SJSA1 (cell line): Measurements from ENCODE around the gene SOX12. TPM values are rescaled to one million over a fixed set of nuclear protein-coding genes. Genes with fewer than 3 reads are reported as not detected.
A peak's percentile ranks its signal among the peaks of the same experiment; 100 is the strongest.

Experiments used
- DNase-seq, 2 experiments: peaks; one replicate each; pipeline ENCODE4 v3.0.0-alpha.2; 2015 to 2020; ENCODE audit warnings: low spot score in 2 of 2, low read depth in 1 of 2
- H3K27ac ChIP-seq: fragments of 250-450 bp; sonication (Bioruptor Pico); 2 replicates; pipeline ENCODE4 v1.5.1; 2020; ENCODE audit warnings: mild to moderate bottlenecking, moderate library complexity
- H3K27me3 ChIP-seq: fragments of 250-450 bp; sonication (Bioruptor Pico); replicated peaks from 2 replicates; pipeline ENCODE4 v1.5.1; 2020; ENCODE audit warnings: mild to moderate bottlenecking, moderate library complexity
- H3K36me3 ChIP-seq: fragments of 250-450 bp; sonication (Bioruptor Pico); 2 replicates; pipeline ENCODE4 v1.5.1; 2020; ENCODE audit warnings: mild to moderate bottlenecking
- H3K4me1 ChIP-seq: fragments of 250-450 bp; sonication (Bioruptor Pico); replicated peaks from 2 replicates; pipeline ENCODE4 v1.6.1; 2021; ENCODE audit warnings: mild to moderate bottlenecking
- H3K4me3 ChIP-seq: fragments of 250-450 bp; sonication (Bioruptor Pico); 2 replicates; pipeline ENCODE4 v1.5.1; 2020; ENCODE audit warnings: mild to moderate bottlenecking
- H3K9me3 ChIP-seq: fragments of 250-450 bp; sonication (Bioruptor Pico); replicated peaks from 2 replicates; pipeline ENCODE4 v1.5.1; 2020; ENCODE audit warnings: mild to moderate bottlenecking
- total RNA-seq: library from RNA; depleted of rRNA; stranded (reverse); fragments of >200 nt; shearing (Covaris generic); gene quantifications from 2 replicates; pipeline ENCODE4 v1.2.3, GENCODE V29; 2014

Gene SOX12
- total RNA-seq, 1 experiment from 2014 or later, result 3.6 TPM

- no peak for DNase-seq
- H3K9me3 ChIP-seq, result no peaks in the 10 kb centered on the region
- H3K4me3 ChIP-seq, result no peak overlapping the region
- peaks cover 26% of the 10 kb centered on the region for H3K4me1 ChIP-seq
- no peaks in the 10 kb centered on the region for H3K27me3 ChIP-seq
- no peaks in the 10 kb centered on the region for H3K36me3 ChIP-seq
- H3K27ac ChIP-seq, result no peak overlapping the region
These were observed 13.7 kb upstream of the SOX12 start for GRCh38 chr20:311609-312008.

DNA sequence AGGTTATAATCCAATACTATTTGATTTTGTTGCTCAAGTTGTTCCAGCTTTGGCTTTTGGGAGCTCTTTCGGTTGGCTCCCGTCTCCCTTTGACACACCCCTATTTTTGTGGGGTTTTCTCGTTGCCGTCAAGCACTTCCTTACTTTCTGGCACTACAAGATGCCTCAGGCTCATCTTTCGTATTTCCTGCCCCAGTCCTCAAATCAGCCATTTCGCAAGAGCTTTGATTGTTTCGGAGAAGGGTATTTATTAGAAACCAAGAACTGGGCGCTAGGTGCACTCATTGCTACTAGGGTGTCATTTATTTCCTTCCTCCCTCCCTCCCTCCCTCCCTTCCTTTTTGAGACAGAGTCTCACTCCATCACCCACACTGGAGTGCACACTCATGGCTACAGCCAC, 13.3 kb upstream of the SOX12 start:
- H3K27ac ChIP-seq, result no peak overlapping the region
- no peaks in the 10 kb centered on the region for H3K36me3 ChIP-seq
- H3K9me3 ChIP-seq, result no peaks in the 10 kb centered on the region
- no peak overlapping the region for H3K4me3 ChIP-seq
- H3K4me1 ChIP-seq, result peaks cover 26% of the 10 kb centered on the region
- no peak for DNase-seq
- H3K27me3 ChIP-seq, result no peaks in the 10 kb centered on the region

- Histone ChIP-seq H3K4me1 (peaks cover 26% of the 10 kb centered on the region), H3K4me3 (no peak overlapping the region)
- no peak for DNase-seq
These were observed 12.5 kb upstream of the SOX12 start for GRCh38 chr20:312866-313265.

GRCh38 chr20:313402-313801, 11.9 kb upstream of the SOX12 start:
- DNase-seq, result no peak
- H3K4me3 ChIP-seq, result no peak overlapping the region

More at GRCh38 chr20:312866-313265, 12.5 kb upstream of the SOX12 start:
- no peaks in the 10 kb centered on the region for H3K9me3 ChIP-seq
- H3K27me3 ChIP-seq, result no peaks in the 10 kb centered on the region
- no peaks in the 10 kb centered on the region for H3K36me3 ChIP-seq
- no peak overlapping the region for H3K27ac ChIP-seq

DNA sequence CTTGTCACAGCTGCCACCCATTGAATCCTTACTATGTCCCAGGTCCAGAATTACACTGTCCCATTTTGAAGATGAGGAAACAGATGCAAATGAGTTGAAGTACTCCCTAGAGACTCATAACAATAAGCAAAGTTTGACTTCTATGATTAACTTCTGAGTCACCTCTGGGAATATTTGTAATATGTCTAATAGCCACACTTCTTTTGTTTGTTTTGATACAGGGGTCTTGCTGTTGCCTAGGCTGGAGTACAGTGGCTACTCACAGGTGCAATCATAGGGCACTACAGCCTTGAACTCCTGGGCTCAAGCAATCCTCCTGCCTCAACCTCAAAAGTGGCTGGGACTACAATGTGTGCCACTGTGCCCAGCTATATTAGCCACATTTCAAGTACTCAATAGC, 11.4 kb upstream of the SOX12 start:
- Histone ChIP-seq H3K4me1 (peaks cover 26% of the 10 kb centered on the region), H3K27ac (no peak overlapping the region), H3K4me3 (no peak overlapping the region), H3K27me3 (no peaks in the 10 kb centered on the region), H3K36me3 (no peaks in the 10 kb centered on the region), H3K9me3 (no peaks in the 10 kb centered on the region)
- peak in 1 of 2 experiments; percentile 39 for DNase-seq

More at GRCh38 chr20:313402-313801, 11.9 kb upstream of the SOX12 start:
- H3K9me3 ChIP-seq, result no peaks in the 10 kb centered on the region
- no peaks in the 10 kb centered on the region for H3K36me3 ChIP-seq
- H3K27me3 ChIP-seq, result no peaks in the 10 kb centered on the region
- H3K27ac ChIP-seq, result no peak overlapping the region
- peaks cover 26% of the 10 kb centered on the region for H3K4me1 ChIP-seq

DNA sequence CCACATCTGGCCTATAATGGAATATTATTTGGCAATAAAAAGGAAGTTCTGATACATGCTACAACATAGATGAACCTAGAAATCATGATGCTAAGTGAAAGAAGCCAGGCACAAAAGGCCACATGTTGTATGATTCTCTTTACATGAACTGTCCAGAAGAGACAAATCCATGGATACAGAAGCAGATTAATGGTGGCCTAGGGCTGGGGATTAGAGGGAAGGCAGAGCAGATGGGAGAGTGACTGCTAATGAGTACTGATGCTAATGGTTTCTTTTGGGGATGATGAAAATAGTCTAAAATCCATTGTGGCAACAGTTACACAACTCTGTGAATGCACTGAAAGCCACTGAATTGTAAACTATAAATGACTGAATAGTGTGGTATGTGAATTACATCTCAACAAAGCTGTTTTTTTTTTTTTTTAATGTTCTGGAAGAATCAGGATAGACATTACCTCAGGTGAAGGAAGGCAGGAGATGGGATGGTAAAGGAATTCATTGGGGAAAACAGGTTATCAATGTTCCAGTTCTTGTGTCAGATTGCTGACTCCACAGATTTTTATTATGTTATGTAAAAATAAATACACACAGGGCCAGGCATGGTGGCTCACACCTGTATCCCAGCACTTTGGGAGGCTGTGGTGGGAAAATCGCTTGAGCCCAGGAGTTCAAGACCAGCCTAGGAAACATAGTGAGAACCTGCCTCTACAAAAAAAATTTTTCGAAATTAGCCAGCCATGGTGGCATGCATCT, 8.9 kb upstream of the SOX12 start:
- H3K4me1 ChIP-seq, result peaks cover 13% of the 10 kb centered on the region
- no peak for DNase-seq
- H3K4me3 ChIP-seq, result no peak overlapping the region
- H3K36me3 ChIP-seq, result no peaks in the 10 kb centered on the region
- H3K27me3 ChIP-seq, result no peaks in the 10 kb centered on the region
- no peak overlapping the region for H3K27ac ChIP-seq
- no peaks in the 10 kb centered on the region for H3K9me3 ChIP-seq

DNA sequence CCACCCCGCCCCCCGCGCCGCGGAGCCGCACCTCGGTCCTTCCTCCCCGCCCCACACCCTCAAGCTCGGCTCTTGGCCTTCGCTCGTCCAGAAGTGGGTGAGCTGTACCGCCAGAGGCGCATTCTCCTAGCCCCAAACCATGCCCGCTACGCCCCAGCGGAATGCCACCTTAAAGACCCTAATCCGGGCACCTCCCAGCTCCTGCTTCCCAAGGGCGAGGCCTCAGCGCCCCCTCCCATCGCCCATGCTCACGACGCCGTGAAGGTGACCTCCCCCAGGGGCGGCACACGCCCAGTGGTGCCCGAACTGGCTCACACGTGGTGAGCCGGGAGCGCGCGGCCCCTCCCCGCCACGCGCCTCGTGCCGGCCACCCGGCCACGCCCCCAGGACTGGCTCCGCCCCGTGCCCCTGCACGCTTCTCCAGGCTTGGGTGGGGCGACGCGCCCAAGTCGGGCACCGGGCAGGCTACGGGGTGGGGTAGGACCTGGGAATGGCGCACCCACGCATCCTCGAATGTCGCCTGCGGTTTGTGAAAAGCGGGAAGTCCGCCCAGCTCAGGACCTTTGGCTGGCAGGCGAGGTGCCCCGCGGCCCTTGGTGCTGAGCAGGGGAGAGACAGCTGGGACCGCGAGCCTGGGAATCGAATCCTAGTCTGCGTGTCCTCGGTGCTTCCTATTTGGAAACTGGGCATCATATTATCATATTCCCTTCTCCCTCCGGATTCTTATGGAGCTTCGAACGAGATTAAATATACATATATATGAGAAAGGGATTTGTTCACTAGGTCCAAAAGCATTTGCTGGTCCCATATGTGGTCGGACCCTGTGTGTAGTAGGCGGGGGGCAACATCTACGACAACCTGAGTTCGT, 941 bp upstream of the SOX12 start:
- peak; percentile 87 to 94 for DNase-seq
- peak overlapping the region; percentile 83 for H3K4me3 ChIP-seq
- peaks cover 14% of the 10 kb centered on the region for H3K36me3 ChIP-seq
- H3K27me3 ChIP-seq, result no peaks in the 10 kb centered on the region
- no peaks in the 10 kb centered on the region; the same call in 1 of the 2 replicates for H3K9me3 ChIP-seq
- peaks cover 34% of the 10 kb centered on the region for H3K4me1 ChIP-seq
- H3K27ac ChIP-seq, result no peak overlapping the region; the same call in 1 of the 2 replicates

DNA sequence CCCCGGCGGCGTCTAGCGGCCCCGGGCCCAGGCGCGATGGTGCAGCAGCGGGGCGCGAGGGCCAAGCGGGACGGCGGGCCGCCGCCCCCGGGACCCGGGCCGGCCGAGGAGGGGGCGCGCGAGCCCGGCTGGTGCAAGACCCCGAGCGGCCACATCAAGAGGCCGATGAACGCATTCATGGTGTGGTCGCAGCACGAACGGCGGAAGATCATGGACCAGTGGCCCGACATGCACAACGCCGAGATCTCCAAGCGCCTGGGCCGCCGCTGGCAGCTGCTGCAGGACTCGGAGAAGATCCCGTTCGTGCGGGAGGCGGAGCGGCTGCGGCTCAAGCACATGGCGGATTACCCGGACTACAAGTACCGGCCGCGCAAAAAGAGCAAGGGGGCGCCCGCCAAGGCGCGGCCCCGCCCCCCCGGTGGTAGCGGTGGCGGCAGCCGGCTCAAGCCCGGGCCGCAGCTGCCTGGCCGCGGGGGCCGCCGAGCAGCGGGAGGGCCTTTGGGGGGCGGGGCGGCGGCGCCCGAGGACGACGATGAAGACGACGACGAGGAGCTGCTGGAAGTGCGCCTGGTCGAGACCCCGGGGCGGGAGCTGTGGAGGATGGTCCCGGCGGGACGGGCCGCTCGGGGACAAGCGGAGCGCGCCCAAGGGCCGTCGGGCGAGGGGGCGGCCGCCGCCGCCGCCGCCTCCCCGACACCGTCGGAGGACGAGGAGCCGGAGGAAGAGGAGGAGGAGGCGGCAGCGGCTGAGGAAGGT, 715 bp downstream of the SOX12 start:
- peak overlapping the region; percentile 83 for H3K4me3 ChIP-seq
- H3K9me3 ChIP-seq, result no peaks in the 10 kb centered on the region; the same call in 1 of the 2 replicates
- no peaks in the 10 kb centered on the region for H3K27me3 ChIP-seq
- no peak overlapping the region for H3K27ac ChIP-seq
- peaks cover 14% of the 10 kb centered on the region for H3K36me3 ChIP-seq
- peak; percentile 63 to 69 for DNase-seq
- peaks cover 43% of the 10 kb centered on the region for H3K4me1 ChIP-seq

DNA sequence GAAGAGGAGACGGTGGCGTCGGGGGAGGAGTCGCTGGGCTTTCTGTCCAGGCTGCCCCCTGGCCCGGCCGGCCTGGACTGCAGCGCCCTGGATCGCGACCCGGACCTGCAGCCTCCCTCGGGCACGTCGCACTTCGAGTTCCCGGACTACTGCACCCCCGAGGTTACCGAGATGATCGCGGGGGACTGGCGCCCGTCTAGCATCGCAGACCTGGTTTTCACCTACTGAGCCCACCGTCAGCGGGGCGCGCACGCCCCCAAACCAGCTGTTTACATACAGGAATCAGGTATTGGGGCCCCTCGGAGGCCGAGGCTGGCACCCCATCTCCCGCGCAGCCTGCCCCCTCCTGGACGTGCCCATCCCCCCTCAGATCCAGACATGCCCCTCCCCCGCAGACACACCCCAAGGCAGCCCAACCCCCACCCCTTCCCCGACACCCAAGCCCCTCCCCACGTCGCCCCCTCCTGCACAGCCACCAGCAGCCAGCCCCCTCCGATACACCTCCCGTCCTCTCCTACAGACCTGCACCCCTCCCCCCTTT, 1.4 kb downstream of the SOX12 start:
- no peaks in the 10 kb centered on the region for H3K27me3 ChIP-seq
- no peak overlapping the region for H3K27ac ChIP-seq
- DNase-seq, result peak in 1 of 2 experiments; percentile 65
- no peaks in the 10 kb centered on the region; the same call in 1 of the 2 replicates for H3K9me3 ChIP-seq
- H3K4me3 ChIP-seq, result peak overlapping the region; percentile 83
- peaks cover 14% of the 10 kb centered on the region for H3K36me3 ChIP-seq
- peaks cover 44% of the 10 kb centered on the region for H3K4me1 ChIP-seq

GRCh38 chr20:327186-328026, 2.1 kb downstream of the SOX12 start:
- H3K27me3 ChIP-seq, result no peaks in the 10 kb centered on the region

GRCh38 chr20:328027-328974, 2.9 kb downstream of the SOX12 start:
- no peaks in the 10 kb centered on the region; the same call in 1 of the 2 replicates for H3K9me3 ChIP-seq
- no peak overlapping the region for H3K27ac ChIP-seq
- peaks cover 44% of the 10 kb centered on the region for H3K4me1 ChIP-seq
- DNase-seq, result no peak
- H3K4me3 ChIP-seq, result peak overlapping the region; percentile 83
- peaks cover 14% of the 10 kb centered on the region for H3K36me3 ChIP-seq
- H3K27me3 ChIP-seq, result no peaks in the 10 kb centered on the region

More at GRCh38 chr20:327186-328026, 2.1 kb downstream of the SOX12 start:
- Histone ChIP-seq H3K27ac (no peak overlapping the region), H3K4me3 (peak overlapping the region; percentile 83), H3K9me3 (no peaks in the 10 kb centered on the region; the same call in 1 of the 2 replicates), H3K36me3 (peaks cover 14% of the 10 kb centered on the region), H3K4me1 (peaks cover 44% of the 10 kb centered on the region)
- peak; percentile 89 to 90 for DNase-seq
